ENCODE data around the gene PEX10.
"Not testable (repeated sequence)": the region's sequence is repeated elsewhere in the genome, so short reads cannot be mapped to it uniquely, and the experiment has no call there.

Gene PEX10

DNA sequence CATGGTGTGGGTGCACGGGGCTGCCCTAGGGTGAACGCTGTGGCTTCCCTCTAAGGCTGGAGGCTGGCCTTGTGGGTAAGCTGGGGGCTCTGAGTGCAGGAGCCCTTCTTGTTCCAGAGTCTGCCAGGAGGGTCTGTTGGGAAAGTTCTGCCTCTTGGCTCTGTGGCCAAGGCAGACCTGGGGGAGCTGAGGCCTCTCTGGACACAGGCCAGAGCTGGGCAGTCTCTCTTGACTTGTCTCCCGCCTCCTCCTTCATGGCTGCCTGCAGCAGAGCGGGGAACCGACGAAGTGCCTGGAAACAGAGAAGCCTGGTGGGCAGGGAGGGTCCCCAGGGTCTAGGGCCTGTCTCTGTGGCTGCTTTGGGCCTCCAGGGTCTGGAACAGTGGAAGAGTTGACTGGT lies 30.3 kb upstream of the PEX10 start:
- no peak for DNase-seq

DNA sequence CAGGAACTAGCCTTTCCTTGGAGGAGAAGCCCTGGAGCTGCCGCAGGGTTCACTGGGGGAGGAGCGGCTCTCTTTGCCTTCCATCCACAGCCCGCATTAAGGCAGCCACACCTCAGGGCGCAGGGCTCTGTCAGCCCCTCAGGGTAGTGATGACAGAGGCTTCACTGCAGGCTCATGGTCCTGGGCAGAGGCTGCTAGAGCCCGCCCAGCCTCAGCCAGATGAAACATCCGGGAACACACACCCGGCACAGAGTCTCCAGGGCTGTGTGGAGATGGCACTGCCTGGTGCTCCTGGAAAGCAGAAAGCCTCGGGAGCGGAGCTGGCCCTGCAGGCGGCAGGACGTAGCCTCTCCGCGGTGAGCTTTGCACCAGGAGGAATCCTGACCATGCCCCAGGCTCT lies 29.4 kb upstream of the PEX10 start:
- no peak for DNase-seq

DNA sequence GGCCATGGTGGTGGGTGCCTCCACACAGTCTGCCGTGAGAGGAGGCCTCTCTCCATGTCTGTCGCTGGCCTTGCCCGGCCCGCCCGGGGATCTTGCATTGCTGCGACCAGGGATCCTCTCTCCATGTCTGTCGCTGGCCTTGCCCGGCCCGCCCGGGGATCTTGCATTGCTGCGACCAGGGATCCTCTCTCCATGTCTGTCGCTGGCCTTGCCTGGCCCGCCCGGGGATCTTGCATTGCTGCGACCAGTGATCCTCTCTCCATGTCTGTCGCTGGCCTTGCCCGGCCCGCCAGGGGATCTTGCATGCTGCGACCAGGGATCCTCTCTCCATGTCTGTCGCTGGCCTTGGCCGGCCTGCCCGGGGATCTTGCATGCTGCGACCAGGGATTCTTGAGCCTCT lies 28.0 kb upstream of the PEX10 start:
- not testable (repeated sequence) for DNase-seq

DNA sequence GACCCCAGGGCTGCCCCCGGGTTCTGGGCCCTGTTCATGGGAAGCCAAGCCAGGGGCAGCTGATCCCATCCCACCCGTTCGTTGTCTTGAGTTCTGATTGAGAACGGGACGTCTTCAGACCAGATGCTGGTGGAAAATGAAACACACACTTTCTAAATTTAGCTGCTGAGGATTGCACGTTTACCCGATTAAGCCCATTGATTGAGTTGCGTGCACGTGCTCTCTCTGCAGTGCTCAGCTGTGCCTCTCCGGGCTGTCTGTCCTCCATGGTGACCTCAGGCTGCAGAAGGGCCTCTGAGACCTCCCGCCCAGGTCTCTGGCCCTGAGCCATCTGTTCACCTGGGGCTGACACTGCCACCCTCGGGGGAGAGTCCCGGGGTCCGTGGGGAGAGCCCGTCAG lies 27.0 kb upstream of the PEX10 start:
- no peak for DNase-seq

- no peak for DNase-seq
These were observed 26.3 kb upstream of the PEX10 start for GRCh38 chr1:2438641-2439040.

GRCh38 chr1:2438038-2438437 lies 25.7 kb upstream of the PEX10 start:
- no peak for DNase-seq

- no peak for DNase-seq
These were observed 25.3 kb upstream of the PEX10 start for GRCh38 chr1:2437617-2438016.

DNA sequence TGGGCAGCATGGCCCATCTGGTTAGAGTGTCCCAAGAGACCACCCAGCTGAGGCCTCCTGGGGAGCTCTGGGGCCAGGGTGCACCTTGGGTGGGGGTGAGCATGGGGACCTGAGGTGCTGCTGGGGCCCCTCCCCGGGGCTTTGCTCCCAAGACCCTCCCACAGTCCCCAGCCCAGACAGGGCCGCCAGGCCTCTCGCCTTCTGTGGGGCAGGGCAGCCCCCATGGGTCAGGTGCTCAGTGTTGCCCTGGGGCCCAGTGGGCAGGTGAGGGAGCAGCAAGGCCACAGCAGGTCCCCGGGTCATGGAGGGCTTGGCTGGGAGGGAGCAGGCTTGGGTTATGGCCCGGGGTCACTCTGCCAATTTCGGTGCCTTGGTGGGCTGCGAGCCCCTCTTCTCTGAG lies 24.5 kb upstream of the PEX10 start:
- DNase-seq, result no peak

- DNase-seq, result no peak
These were observed 23.5 kb upstream of the PEX10 start for GRCh38 chr1:2435746-2436355.

DNA sequence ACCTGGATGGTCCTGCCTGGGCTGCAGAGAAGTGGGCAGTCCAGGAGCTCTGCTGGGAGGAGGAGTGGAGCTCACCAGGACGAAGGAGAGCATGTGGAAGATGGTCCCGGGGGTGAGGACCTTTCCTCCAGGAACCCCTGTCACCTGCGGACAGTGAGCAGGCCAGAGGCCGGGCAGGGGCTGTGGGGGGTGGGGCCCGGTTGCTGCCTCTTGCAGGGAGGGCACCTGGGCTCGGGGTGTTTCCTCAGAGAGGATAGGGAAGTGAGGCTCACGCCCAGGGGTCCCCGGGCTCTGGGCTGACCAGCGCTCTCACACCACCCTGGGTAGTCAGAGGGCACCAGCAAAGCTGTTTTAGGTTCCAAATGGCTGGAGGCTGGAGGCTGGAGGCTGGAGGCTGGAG lies 22.7 kb upstream of the PEX10 start:
- no peak for DNase-seq

DNA sequence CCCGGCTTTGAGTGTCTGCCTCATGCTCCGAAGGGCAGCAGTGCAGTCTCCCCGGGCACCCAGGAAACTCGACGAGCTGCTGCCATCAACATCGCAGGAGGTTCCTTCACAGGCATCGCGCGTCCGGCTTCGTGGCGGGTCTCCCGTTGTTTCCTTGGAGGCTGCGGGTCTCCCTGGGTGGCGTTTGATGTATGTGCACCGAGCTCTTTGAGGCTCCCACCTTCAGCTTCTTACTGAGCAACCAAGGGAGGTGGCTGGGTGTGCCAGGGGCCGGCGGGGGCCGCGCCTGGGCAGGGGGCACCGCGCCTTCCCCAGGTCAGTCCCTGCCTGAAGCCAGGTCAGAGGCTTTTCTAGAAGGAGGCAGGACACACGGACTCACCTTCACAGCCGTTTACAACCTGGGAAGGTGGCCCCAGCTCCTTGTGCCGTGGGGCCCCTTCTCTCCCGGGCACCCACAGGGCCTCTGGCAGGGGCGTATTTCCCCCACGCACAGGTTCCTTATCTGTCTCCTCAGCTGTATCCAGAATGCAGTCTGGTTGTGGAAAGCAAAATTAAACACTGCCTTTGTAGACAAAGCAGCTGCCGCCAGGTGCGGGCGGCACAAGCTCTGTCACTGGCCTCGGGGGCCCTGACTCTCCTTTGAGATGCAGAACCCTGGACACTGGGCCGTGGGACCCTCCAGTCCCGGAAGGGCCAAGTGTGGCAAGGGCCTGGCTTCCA lies 21.7 kb upstream of the PEX10 start:
- no peak for DNase-seq

DNA sequence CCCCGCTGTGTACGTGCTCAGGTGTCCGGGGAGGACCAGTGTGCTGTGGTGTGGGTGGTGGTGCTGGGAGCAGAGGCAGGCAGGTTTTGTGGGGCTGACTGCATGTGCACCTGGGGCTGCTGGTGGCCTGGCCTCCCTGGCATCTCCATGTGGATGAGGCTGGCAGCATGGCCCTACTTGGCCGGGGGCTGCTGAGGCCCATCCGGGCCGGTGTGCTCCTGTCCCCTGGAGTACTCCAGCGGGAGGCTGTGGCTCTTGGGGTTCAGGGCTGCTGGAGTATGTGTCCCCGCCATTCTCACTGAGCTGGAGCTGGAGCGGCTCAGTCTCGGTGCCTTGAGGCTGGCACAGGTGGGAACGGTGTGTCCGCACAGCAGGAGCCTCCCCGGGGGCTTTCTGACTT lies 20.8 kb upstream of the PEX10 start:
- DNase-seq, result no peak

- DNase-seq, result no peak
These were observed 20.1 kb upstream of the PEX10 start for GRCh38 chr1:2432441-2432844.

GRCh38 chr1:2431518-2431917 lies 19.2 kb upstream of the PEX10 start:
- DNase-seq, result no peak

- no peak for DNase-seq
These were observed 18.7 kb upstream of the PEX10 start for GRCh38 chr1:2431103-2431502.

GRCh38 chr1:2430592-2430973 lies 18.2 kb upstream of the PEX10 start:
- DNase-seq, result no peak

DNA sequence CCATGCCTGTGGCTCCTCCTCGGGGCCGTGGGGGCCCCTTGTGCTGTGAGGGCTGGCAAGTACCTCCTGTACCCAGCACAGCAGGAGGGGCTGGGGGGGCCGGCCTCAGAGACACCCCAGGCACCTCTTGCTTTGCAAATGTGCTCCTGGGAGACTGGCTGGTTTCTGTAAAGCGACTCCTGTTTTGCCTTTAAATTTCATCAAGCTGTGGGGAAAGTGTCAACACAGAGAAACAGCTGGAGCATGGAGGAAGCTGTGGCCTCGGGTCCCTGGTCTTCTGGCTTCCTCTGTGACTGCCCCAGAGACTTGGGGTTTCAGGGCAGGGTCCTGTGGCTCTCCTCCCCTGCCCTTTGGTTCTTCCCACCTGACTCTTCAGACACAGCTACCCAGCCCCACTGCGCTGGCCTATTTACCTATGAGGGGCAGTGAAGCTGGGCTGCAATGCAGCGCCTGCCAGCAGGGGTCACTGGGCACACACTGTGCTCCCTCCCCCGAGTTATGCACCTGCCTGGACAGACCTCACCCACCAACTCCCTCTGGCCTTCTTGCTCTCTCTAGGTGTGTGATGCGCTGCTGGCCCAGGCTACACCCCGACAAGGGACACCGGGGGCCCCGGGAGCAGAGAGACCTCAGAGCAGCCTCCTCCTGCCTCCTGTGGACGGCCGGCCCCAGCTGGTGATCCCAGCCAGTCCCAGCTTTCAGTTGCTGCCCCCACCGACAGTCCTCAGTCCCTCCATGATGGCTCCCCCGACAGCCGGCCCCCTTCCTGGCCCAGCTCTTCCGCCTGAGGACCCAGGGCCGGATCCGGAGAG lies 17.6 kb upstream of the PEX10 start:
- DNase-seq, result no peak

DNA sequence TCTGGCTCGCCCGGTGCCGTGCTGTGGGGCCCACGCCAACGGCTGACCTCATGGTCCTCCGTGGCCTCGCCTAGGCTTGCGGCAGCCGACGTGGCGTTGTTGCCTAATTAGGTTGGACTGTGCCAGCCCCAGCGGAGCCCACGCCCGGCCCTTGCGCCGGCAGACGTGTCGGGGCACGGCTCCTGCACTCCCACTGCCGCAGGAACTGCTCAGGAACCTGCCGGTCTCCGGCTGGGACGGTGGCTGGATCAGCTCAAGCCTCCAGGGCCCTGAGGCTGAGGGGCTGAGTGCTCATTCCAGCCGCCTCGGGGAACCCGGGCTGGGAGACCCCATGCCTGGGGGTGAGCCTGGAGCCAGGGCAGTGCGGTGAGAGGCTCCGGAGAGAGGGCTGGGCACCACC lies 16.1 kb upstream of the PEX10 start:
- DNase-seq, result no peak

- no peak for DNase-seq
These were observed 15.6 kb upstream of the PEX10 start for GRCh38 chr1:2427976-2428375.

DNA sequence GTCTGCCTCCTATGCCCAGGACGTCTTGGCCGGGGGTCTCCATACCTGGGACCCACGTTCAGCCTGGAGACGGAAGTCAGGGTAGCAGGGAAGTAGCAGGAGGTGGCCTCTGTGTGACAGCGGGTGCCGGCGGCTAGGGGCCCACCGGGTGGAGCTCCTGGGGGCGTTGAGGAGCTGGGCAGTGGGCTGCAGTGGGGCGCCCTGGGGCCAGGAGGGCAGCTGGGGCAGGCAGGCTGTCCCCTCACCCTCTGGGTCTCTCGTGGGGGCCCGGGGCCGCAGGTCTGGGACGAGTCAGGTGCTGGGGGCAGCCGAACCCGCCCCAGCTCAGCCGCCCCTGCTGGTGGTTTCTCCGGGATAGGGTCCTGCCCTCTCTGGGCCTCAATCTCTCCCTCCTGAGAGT lies 14.7 kb upstream of the PEX10 start:
- DNase-seq, result no peak

DNA sequence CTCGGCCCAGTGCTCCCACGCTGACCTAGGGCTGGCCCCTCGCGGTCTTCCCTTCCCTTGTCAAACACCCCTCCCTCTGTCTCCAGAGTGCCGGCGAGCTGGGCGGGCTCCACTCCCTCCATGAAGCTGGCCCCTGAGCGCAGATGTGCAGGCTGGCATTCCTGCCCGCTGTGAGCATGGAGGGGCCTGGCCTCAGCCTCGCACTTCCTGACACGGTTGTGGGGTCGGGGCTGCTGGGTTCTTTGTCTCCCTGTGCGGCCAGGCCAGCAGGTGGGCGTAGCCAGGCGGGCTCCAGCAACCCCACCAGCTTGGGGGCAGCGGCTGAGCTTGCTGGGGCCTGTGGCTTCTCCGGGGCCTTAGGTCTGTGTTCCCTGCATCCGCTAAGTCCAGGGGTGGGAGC lies 14.2 kb upstream of the PEX10 start:
- DNase-seq, result no peak

GRCh38 chr1:2425892-2426291 lies 13.5 kb upstream of the PEX10 start:
- no peak for DNase-seq

DNA sequence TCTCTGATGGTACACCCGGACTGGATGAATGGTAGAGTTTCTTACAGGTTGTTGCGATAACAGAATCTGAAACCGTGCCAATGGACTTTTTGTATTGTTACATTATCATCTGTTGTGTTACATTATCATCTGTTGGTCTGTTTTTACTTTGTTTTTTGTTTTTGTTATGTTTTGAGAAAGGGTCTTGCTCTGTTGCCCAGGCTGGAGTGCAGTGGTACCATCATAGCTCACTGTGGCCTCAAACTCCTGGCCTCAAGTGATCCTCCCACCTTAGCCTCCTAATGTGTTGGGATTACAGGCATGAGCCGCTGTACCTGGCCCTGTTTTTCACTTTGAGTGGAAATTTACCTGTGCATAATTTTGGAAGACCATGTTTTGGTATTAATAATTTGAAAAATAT lies 10.2 kb upstream of the PEX10 start:
- no peak for DNase-seq

DNA sequence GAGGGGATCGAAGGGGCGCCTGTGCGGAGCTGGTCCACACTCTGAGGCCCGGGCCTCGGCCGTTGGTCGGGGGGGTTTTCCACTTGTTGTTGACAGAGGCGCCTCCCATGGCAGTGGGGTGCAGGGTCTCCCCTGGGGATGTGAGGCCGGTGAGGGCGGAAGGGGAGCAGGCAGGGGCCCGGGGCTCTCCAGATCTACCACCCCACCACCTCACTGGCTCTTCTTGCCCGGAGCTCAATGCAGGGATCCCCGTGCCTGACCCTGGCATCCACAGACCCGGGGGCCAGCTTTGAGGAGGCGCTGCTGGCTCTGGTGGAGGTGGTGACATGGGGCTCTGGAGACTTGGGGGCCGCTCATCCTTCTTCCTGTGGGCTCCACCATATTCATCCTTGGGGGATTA lies 7.1 kb upstream of the PEX10 start:
- DNase-seq, result no peak
